Measurements from ENCODE around the gene TOP3B. TPM values are rescaled to one million over a fixed set of nuclear protein-coding genes. Genes with fewer than 3 reads are reported as not detected.

TOP3B gene
- total RNA-seq, 1 experiment from 2014 or later, result 29.1 TPM

DNA sequence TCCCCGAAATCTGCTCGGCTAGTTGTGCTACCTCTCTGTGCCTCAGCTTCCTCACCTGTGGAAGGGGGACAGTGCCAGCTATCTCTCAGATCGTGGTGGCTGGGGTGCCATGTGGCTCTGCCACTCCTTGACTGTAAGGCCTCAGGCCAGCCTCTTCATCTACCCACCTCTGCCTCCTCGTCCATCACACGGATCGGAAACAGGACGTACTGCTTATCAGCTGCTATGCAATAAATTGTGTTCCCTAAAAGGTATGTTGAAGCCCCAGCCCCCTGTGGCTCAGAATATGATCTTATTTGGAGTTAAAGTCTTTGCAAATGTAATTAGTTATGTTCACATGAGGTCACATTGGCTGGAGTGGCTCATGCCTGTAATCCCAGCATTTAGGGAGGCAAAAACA is 37.7 kb downstream of the TOP3B start:
- Histone ChIP-seq H3K27ac (ENCODE audit: low read length) (no peak overlapping the region), H3K27me3 (ENCODE audit: control insufficient read depth, insufficient read depth, low read length) (no peaks in the 10 kb centered on the region), H3K9me3 (ENCODE audit: control insufficient read depth, insufficient read depth, low read depth, low read length) (no peaks in the 10 kb centered on the region), H3K36me3 (ENCODE audit: control insufficient read depth, insufficient read depth, low read length) (no peaks in the 10 kb centered on the region), H3K4me3 (ENCODE audit: low read depth in 2 of 2, low read length in 2 of 2) (no peak overlapping the region), H3K4me1 (ENCODE audit: control insufficient read depth, insufficient read depth, low read length) (no peaks in the 10 kb centered on the region; the same call in 1 of the 2 replicates)
- DNase-seq (ENCODE audit: low read depth, low spot score) (no peak), ATAC-seq (no peak)
- no peak for TF ChIP-seq SIN3A (IDR thresholded peaks at IDR 0.05; ENCODE audit: borderline replicate concordance, insufficient read depth, low read depth, low read length)
- no peak for TF ChIP-seq POLR2AphosphoS5 (IDR thresholded peaks at IDR 0.05; ENCODE audit: low read depth, low read length)
- TF ChIP-seq, protein P1, sequence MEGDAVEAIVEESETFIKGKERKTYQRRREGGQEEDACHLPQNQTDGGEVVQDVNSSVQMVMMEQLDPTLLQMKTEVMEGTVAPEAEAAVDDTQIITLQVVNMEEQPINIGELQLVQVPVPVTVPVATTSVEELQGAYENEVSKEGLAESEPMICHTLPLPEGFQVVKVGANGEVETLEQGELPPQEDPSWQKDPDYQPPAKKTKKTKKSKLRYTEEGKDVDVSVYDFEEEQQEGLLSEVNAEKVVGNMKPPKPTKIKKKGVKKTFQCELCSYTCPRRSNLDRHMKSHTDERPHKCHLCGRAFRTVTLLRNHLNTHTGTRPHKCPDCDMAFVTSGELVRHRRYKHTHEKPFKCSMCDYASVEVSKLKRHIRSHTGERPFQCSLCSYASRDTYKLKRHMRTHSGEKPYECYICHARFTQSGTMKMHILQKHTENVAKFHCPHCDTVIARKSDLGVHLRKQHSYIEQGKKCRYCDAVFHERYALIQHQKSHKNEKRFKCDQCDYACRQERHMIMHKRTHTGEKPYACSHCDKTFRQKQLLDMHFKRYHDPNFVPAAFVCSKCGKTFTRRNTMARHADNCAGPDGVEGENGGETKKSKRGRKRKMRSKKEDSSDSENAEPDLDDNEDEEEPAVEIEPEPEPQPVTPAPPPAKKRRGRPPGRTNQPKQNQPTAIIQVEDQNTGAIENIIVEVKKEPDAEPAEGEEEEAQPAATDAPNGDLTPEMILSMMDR (IDR thresholded peaks at IDR 0.05), result no peak
- TF ChIP-seq REST (IDR thresholded peaks at IDR 0.05; ENCODE audit: insufficient read depth in 1 of 2, low read depth in 2 of 2, low read length in 1 of 2), result no peak
- TF ChIP-seq TCF7L2 (IDR thresholded peaks at IDR 0.05; ENCODE audit: low read depth, low read length), result no peak
- intact Hi-C loops (cut with micrococcal nuclease; ENCODE audit: unreplicated experiment), result no loop called here
- ChIA-PET POLR2A (no interaction called here), CTCF (no interaction called here)
- in situ Hi-C loops (cut with HindIII; ENCODE audit: low pct_unique_long_range_greater_than_20kb, low sequenced_read_pairs), result loop anchor here (25.0 kb wide), 1 partner anchor 133 kb away; no protein-coding TSS in a partner anchor
- no TSS peak for BruUV-seq (replicated peaks)

DNA sequence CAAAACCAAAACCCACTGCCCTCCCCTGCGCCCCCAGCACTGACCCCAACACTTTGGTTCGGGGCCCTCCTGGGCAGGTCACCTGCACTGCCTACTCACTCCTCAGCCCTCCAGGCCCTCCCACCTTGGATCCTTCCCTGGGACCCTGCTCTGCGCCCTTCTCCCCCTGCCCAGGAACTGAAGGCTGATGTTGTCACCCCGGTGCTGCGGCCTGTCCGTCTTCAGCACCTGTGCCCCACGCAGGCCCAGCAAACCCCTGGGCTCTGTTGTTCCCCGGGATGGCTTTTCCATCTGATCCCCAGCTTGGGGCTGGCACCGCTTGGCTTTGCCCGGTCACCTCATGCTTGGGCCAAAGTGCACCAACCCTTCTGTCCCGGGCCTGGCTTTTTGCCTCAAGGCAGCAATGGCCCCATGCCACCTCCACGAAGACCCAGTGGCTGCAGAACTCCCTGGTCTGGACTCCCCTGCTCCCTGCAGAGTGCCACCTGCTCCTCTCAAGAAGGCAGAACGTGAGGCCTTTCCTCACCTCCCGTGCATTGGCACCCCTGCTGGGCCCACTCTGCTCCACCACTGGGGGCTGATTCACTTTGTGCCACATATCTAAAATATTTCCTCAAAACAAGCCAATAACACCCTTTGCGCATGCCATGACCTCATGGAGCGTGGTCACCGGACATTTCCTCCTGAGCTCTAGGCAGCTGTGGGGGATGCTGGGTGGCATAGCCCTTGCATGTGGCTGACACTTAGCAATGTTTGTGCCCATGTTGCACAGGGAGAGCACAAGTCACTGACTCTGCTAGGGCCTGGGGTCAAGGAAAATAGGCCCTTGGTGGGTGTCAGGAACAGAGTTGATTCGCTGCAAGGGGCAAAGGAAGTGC is 38.8 kb downstream of the TOP3B start:
- Histone ChIP-seq H3K4me3 (ENCODE audit: low read depth in 2 of 2, low read length in 2 of 2) (no peak overlapping the region), H3K4me1 (ENCODE audit: control insufficient read depth, insufficient read depth, low read length) (peaks cover 5% of the 10 kb centered on the region), H3K36me3 (ENCODE audit: control insufficient read depth, insufficient read depth, low read length) (no peaks in the 10 kb centered on the region), H3K27ac (ENCODE audit: low read length) (no peak overlapping the region), H3K27me3 (ENCODE audit: control insufficient read depth, insufficient read depth, low read length) (no peaks in the 10 kb centered on the region), H3K9me3 (ENCODE audit: control insufficient read depth, insufficient read depth, low read depth, low read length) (no peaks in the 10 kb centered on the region)
- DNase-seq (ENCODE audit: low read depth, low spot score) (no peak), ATAC-seq (no peak)
- ChIA-PET CTCF (no interaction called here), POLR2A (no interaction called here)
- in situ Hi-C loops (cut with HindIII; ENCODE audit: low pct_unique_long_range_greater_than_20kb, low sequenced_read_pairs), result loop anchor here (25.0 kb wide), 1 partner anchor 132 kb away; no protein-coding TSS in a partner anchor
- intact Hi-C loops (cut with micrococcal nuclease; ENCODE audit: unreplicated experiment), result no loop called here
- TF ChIP-seq POLR2AphosphoS5 (IDR thresholded peaks at IDR 0.05; ENCODE audit: low read depth, low read length) (no peak), TCF7L2 (IDR thresholded peaks at IDR 0.05; ENCODE audit: low read depth, low read length) (no peak), REST (IDR thresholded peaks at IDR 0.05; ENCODE audit: insufficient read depth in 1 of 2, low read depth in 2 of 2, low read length in 1 of 2) (no peak), SIN3A (IDR thresholded peaks at IDR 0.05; ENCODE audit: borderline replicate concordance, insufficient read depth, low read depth, low read length) (no peak)
- TF ChIP-seq, protein P1 (IDR thresholded peaks at IDR 0.05), result no peak
- no TSS peak for BruUV-seq (replicated peaks)
